ENCODE measurements around the gene PDGFA.

GRCh38 chr7:549066-549890, 29.6 kb upstream of the PDGFA start:
- TF ChIP-seq FOXJ3 (CRISPR knock-in tag; IDR thresholded peaks at IDR 0.05; ENCODE audit: borderline replicate concordance) (no peak), GRHL2 (CRISPR knock-in tag; IDR thresholded peaks at IDR 0.05; ENCODE audit: insufficient replicate concordance, severe bottlenecking) (no peak), IRF1 (CRISPR knock-in tag; IDR thresholded peaks at IDR 0.05) (no peak)
